ENCODE results near the gene PRPH2.
A peak's percentile ranks its signal among the peaks of the same experiment; 100 is the strongest.
"Not testable (repeated sequence)": the region's sequence is repeated elsewhere in the genome, so short reads cannot be mapped to it uniquely, and the experiment has no call there.

PRPH2 gene

GRCh38 chr6:42696526-42697267 lies 25.7 kb downstream of the PRPH2 start:
- no peak for DNase-seq

DNA sequence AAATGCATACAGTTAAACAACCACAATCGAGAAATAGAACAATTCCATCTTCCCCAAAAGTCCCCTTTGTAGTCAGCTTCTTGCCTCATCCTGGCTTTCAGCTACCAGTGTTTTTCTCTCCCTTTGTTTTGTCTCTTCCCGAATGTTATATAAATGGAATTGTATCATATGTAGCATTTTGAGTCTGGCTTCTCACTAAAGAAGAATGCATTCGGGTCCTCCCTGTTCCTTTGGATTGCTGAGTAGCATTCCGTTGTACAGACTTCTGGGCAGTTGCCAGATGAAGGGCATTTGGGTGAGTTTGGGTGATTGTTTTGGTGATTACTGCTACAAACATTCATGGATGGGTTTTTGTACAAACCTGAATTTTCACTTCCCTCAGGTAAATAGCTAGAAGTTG lies 27.8 kb downstream of the PRPH2 start:
- DNase-seq = no peak

DNA sequence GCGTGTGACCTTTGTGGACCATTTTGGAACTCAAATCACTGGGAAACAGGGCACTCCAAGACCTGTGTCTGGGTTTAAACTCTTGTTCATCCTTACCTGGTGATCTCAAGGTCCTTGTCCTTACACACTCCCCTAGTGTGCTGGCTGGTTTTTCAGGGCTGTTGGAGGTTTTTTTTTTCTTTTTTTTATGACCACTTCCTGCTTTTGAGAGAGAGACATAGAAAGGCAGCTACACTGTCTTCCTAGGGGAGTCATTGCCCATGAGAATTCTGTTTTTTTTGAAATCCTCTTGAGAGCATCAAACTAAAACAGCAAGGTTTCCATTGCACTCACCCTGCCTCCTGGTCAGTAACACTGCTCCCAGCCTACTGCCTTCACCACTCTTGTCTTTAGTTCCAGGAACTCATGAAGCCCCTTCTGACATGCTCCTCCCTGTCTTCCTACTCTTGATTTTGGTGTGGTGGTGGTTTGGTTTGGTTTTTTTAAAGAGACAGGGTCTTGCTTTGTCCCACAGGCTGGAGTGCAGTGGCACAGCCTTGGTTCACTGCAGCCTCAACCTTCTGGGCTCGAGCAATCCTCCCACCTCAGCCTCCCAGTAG lies 28.6 kb downstream of the PRPH2 start:
- no peak for DNase-seq

DNA sequence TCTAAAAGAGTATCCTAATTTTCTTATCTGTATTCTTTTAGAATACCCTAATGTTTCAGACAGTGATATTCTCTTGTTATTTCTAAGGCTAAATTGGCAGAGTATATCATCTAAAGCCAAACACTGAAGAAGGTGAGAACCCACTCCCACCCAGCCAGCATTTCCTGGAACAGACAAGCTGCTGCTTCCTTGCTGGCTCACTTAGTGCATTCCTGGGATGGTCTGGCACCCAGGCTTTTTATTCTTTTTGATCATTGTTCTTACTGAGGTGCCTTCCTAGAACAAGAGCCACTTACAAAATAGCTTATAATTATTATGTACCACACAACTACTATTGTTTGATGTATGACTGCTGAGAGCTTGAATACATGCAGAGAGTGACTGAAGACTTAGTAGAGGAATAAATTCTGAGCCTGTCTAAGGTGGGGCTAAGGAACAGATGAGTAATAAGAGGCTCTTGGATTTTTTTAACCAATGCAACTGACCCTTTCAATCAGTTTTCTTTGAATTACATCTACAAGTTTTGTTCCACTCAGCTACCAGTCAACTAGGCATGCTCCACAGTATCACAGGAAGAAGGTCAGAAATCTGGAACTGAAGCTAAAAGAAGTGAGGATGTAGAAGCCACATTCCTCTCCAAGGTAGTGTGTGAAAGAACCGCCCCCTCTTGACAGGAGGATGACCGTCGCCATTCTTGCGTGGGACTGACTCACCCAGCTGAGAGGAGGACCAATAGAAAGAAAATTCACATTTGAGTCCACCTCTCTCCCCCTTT lies 30.1 kb downstream of the PRPH2 start:
- no peak for DNase-seq

DNA sequence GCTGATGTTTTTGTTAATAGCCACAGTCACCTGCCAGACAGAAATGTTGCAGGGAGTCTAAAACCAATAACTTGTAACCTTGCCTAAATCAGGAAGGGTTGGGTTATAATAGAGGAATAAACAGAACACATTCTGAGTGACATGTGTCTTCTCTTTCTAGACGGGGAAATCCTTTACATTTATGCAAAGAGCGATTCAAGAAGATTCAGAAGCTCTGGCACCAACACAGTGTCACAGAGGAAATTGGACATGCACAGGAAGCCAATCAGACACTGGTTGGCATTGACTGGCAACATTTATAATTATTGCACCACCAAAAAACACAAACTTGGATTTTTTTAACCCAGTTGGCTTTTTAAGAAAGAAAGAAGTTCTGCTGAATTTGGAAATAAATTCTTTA lies 31.5 kb downstream of the PRPH2 start:
- DNase-seq = no peak

DNA sequence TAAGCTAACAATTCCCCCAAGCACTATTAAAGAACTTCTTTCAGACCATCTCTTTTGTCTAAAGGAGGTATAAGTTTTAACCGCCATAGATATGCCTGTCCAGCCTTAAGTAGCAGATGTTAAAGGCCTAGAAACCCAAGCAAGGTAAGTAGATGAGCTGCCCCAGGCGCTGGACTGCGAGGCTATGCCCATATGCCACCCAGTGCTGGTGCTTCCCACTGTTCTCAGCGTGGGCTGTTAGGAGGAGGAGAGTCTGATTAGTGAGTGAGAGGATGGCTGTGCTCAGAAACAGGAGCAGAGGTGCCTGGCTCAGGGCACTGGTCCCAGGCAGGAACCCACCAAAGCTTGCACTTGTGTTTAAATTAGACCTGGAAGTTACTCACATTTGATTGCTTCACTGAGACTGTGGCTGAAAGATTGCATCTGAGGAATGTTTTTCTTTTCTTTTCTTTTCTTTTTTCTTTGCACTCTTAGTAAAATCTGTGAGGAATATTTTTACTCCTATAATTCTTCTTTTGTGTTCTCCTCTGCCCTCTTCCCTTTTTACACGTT lies 32.2 kb downstream of the PRPH2 start:
- no peak for DNase-seq

- no peak for DNase-seq
These were observed 33.0 kb downstream of the PRPH2 start for GRCh38 chr6:42689371-42689770.

GRCh38 chr6:42688281-42688680 lies 34.1 kb downstream of the PRPH2 start:
- no peak for DNase-seq

DNA sequence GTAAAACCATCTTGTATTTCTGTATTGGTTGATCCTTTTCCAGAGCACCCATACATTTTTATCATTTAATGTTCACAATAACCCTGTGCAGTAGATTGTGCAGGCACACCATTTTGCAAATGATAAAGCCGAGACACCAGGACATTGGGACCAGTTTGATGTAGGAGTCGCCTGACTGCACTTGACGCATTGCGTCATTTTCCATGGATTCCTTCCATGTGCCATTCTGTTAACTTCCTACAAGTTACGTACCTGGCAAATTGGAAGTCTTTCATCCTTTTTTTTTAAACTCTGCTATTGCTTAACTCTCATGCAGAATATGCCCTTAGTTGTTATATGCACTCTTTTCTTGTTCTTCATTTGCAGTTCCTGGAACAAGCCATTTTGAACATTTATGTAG lies 43.0 kb downstream of the PRPH2 start:
- DNase-seq = no peak

- DNase-seq = no peak
These were observed 47.6 kb downstream of the PRPH2 start for GRCh38 chr6:42674780-42675179.

DNA sequence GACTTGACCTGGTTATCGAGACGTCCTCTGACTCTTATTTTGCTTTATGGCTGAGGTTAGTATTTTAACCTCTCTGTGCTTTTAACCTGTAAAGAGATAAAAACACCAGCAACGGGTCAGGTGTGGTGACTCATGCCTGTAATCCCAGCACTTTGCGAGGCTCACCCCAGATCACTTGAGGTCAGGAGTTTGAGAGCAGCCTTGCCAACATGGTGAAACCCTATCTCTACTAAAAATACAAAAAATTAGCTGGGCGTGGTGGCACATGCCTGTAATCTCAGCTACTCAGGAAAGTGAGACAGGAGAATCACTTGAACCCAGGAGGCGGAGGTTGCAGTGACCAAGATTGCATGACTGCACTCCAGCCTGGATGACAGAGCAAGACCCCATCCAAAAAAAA lies 48.0 kb downstream of the PRPH2 start:
- DNase-seq = not testable (repeated sequence)

GRCh38 chr6:42664718-42665117 lies 57.7 kb downstream of the PRPH2 start:
- no peak for DNase-seq

GRCh38 chr6:42661540-42662153 lies 60.8 kb downstream of the PRPH2 start:
- peak; percentile 83 to 88 for DNase-seq

DNA sequence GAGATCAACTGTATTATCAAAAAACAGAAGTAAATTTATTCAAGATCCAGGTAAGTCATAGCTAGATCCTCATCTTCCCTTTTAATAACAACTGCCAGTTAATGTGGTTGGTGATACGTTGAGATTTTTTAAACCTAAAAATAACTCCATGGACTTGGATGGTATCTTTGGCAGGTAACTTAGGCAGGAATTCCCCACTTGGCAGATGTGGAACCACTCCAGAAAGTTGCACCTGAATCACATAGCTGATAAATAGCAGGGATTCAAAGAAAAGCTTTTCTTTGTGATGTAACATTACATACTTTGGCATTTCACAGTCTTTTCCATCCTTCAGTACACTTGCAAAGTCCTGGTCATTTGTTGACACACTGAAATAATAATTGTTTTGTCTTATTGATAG lies 62.6 kb downstream of the PRPH2 start:
- DNase-seq = no peak

- DNase-seq = no peak
These were observed 68.5 kb downstream of the PRPH2 start for GRCh38 chr6:42653851-42654250.

DNA sequence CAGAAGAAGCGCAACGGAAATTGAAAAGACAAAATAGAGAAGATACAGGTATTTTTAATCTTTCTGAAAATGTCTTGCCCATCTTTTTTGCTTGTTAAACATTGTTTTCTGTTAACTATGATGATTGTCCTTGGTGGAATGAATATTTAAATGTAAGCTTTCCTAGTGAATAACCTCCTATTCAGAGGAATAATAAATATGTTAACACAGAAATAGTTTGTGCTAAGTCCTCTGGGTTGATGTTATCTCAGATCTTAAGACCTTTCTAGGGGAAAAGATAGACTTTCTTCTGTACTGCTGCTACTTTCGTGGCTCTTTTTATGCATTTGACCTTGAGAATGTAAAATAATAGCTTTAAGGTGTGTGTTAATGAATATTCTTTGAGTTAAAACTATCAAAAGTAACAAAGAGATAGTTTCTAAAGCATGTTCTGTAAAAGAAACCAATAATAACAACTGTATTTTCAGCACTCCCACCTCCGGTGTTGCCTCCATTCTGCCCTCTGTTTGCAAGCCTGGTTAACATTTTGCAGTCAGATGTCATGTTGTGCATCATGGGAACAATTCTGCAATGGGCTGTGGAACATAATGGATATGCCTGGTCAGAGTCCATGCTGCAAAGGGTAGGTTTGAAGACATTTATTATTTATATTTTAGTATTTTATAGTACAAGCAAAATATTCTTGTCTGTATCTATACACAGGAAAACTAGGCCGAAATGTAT lies 70.2 kb downstream of the PRPH2 start:
- DNase-seq = no peak

Data from AML-193 (cell line).